ENCODE results near the gene CUTA. TPM values are rescaled to one million over a fixed set of nuclear protein-coding genes. Genes with fewer than 3 reads are reported as not detected.
"Not testable (repeated sequence)": the region's sequence is repeated elsewhere in the genome, so short reads cannot be mapped to it uniquely, and the experiment has no call there.

CUTA gene
- total RNA-seq, 4 donors from 2014 or later: 109 to 136 (median 123) TPM

DNA sequence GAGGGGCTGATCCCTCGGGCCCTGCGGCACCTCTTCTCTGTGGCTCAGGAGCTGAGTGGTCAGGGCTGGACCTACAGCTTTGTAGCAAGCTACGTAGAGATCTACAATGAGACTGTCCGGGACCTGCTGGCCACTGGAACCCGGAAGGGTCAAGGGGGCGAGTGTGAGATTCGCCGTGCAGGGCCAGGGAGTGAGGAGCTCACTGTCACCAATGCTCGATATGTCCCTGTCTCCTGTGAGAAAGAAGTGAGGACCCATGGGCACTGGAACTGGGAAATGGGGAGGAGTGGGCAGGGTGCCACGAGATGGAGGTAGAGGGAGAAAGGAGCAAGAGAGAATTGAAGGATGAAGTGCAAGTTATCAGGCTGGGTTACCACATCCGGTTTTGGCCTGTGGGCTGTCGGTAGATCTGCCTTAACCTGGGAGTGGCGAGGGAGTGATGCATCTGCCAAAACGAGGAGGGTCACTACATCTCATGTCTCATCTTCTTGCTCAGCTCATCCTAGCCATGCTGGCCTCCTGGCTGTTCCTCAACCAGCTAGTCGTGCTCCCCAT lies 12.4 kb downstream of the CUTA start:
- intact Hi-C loops (cut with DNase I): no loop called here
- TF ChIP-seq, protein P1, sequence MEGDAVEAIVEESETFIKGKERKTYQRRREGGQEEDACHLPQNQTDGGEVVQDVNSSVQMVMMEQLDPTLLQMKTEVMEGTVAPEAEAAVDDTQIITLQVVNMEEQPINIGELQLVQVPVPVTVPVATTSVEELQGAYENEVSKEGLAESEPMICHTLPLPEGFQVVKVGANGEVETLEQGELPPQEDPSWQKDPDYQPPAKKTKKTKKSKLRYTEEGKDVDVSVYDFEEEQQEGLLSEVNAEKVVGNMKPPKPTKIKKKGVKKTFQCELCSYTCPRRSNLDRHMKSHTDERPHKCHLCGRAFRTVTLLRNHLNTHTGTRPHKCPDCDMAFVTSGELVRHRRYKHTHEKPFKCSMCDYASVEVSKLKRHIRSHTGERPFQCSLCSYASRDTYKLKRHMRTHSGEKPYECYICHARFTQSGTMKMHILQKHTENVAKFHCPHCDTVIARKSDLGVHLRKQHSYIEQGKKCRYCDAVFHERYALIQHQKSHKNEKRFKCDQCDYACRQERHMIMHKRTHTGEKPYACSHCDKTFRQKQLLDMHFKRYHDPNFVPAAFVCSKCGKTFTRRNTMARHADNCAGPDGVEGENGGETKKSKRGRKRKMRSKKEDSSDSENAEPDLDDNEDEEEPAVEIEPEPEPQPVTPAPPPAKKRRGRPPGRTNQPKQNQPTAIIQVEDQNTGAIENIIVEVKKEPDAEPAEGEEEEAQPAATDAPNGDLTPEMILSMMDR (IDR thresholded peaks at IDR 0.05): no peak
- TF ChIP-seq POLR2A (IDR thresholded peaks at IDR 0.05; ENCODE audit: low read depth) (no peak), POLR2AphosphoS5 (IDR thresholded peaks at IDR 0.05) (no peak), EP300 (IDR thresholded peaks at IDR 0.05) (no peak)
- Histone ChIP-seq H3K9me3 (no peaks in the 10 kb centered on the region), H3K27me3 (no peaks in the 10 kb centered on the region), H3K4me1 (peaks cover 0 to 9% (median 8%) of the 10 kb centered on the region in 4 donors), H3K4me3 (no peak overlapping the region), H3K27ac (replicated peaks in 1 of 4) (no peak overlapping the region), H3K36me3 (no peaks in the 10 kb centered on the region)
- DNase-seq (ENCODE audit: extremely low spot score): no peak
- WGBS: 92% methylated on average over 13 of the region's 15 CpGs

DNA sequence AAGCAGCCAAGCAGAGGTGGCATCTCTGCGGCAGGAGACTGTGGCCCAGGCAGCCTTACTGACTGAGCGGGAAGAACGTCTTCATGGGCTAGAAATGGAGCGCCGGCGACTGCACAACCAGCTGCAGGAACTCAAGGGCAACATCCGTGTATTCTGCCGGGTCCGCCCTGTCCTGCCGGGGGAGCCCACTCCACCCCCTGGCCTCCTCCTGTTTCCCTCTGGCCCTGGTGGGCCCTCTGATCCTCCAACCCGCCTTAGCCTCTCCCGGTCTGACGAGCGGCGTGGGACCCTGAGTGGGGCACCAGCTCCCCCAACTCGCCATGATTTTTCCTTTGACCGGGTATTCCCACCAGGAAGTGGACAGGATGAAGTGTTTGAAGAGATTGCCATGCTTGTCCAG lies 13.0 kb downstream of the CUTA start:
- intact Hi-C loops (cut with DNase I): no loop called here
- WGBS: 100% methylated on average over 2 of the region's 17 CpGs
- peaks cover 0 to 7% (median 6%) of the 10 kb centered on the region in 4 donors for H3K4me1 ChIP-seq
- H3K27me3 ChIP-seq: no peaks in the 10 kb centered on the region
- no peak overlapping the region for H3K4me3 ChIP-seq
- DNase-seq (ENCODE audit: extremely low spot score): no peak
- H3K27ac ChIP-seq (replicated peaks in 1 of 4): no peak overlapping the region
- no peaks in the 10 kb centered on the region for H3K9me3 ChIP-seq
- no peaks in the 10 kb centered on the region for H3K36me3 ChIP-seq
- TF ChIP-seq POLR2A (IDR thresholded peaks at IDR 0.05; ENCODE audit: low read depth) (no peak), EP300 (IDR thresholded peaks at IDR 0.05) (no peak), POLR2AphosphoS5 (IDR thresholded peaks at IDR 0.05) (no peak)
- TF ChIP-seq, protein P1 (IDR thresholded peaks at IDR 0.05): no peak

DNA sequence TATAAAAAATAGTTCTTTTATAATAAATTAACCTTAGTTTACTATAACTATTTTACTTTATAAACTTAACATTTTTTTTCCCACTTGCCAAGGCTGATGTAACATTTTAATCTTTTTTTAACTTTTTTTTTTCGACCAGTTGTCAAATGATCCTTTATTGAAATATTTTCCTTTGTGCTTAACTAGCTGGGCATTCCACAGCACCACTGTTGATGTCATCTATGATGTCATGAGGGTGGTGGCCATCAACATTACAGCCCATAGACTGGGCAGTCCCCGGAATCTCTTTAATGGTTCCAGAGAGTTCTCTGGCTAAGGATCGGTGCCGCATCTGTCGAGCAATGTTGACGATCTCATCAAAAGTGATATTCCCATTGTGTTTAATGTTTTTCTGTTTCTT lies 18.0 kb downstream of the CUTA start:
- not testable (repeated sequence) for H3K4me1 ChIP-seq; H3K9me3 ChIP-seq; H3K27ac ChIP-seq (replicated peaks in 1 of 4); DNase-seq (ENCODE audit: extremely low spot score); H3K36me3 ChIP-seq; H3K27me3 ChIP-seq; H3K4me3 ChIP-seq
- intact Hi-C loops (cut with DNase I): loop anchor here (10.0 kb wide), 2 partner anchors 55 to 175 kb away; partner anchors contain the start of gene ZBTB9
- 98% methylated on average over 6 of the region's 6 CpGs for WGBS

DNA sequence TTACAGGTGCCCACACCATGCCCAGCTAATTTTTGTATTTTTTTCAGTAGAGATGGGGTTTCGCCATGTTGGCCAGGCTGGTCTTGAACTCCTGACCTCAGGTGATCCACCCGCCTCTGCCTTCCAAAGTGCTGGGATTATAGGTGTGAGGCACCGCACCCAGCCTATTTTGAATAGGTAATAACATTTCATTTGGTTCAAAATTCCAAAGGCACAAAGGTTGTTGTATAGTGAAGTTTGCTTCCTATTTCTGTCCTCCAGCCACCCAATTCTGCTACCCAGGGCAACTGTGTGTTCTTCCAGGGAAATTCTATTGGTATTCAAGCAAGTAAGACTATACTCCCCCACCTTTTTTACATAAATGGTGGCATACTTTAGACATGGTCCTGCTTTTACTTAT lies 19.3 kb downstream of the CUTA start:
- WGBS: 93% methylated on average over 3 of the region's 3 CpGs
- intact Hi-C loops (cut with DNase I): loop anchor here (10.0 kb wide), 2 partner anchors 56 to 176 kb away; partner anchors contain the start of gene ZBTB9
- DNase-seq (ENCODE audit: extremely low spot score); H3K4me3 ChIP-seq; H3K4me1 ChIP-seq; H3K27me3 ChIP-seq; H3K9me3 ChIP-seq; H3K27ac ChIP-seq (replicated peaks in 1 of 4); H3K36me3 ChIP-seq: not testable (repeated sequence)

DNA sequence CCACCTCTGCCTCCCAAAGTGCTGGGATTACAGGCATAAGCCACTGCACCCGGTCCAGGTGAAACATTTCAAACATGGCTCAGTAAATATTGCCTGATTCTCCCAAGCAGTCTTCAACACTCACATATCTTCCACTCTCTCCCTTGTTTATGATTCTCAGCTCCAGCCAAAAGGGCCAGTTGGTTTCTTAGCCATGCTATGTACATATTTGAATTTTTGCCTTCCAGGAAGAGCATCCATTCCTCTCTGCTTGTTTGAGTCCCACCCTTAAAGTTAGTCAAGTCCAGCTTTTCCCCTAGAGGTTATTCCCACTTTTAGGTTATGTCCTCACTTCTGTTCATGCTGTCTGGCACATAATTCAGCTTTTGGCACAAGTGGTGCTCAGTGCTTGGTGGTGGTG lies 20.4 kb downstream of the CUTA start:
- DNase-seq (ENCODE audit: extremely low spot score): no peak
- TF ChIP-seq POLR2A (IDR thresholded peaks at IDR 0.05; ENCODE audit: low read depth): no peak
- TF ChIP-seq EP300 (IDR thresholded peaks at IDR 0.05): no peak
- TF ChIP-seq POLR2AphosphoS5 (IDR thresholded peaks at IDR 0.05): no peak
- TF ChIP-seq, protein P1 (IDR thresholded peaks at IDR 0.05): no peak
- H3K4me1 ChIP-seq: no peaks in the 10 kb centered on the region
- intact Hi-C loops (cut with DNase I): loop anchor here (10.0 kb wide), 2 partner anchors 57 to 177 kb away; partner anchors contain the start of gene ZBTB9
- H3K27ac ChIP-seq (replicated peaks in 1 of 4): no peak overlapping the region
- H3K9me3 ChIP-seq: no peaks in the 10 kb centered on the region
- no peaks in the 10 kb centered on the region for H3K27me3 ChIP-seq
- no peaks in the 10 kb centered on the region for H3K36me3 ChIP-seq
- 65% methylated on average over 1 of the region's 1 CpG for WGBS
- no peak overlapping the region for H3K4me3 ChIP-seq

DNA sequence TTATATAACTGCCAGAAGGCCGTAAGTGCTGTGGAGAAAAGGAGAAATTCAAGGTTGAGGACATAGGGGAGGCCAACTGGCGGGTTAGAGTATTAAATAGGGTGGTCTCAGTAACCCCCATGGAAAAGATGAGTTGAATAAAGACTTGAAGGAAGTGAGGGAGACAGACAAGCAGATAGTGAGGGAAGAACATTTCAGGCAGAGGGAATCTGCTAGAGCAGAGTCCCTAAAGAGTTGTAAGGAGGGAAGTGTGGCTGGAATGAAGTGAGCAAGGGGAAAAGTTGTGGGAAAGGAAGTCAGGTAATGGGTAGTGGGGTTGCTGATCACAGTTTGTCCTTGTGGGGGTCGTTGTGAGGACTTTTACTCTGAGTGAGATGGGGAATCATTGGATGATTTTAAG lies 24.9 kb downstream of the CUTA start:
- no peaks in the 10 kb centered on the region for H3K9me3 ChIP-seq
- no peaks in the 10 kb centered on the region for H3K36me3 ChIP-seq
- TF ChIP-seq POLR2AphosphoS5 (IDR thresholded peaks at IDR 0.05) (no peak), EP300 (IDR thresholded peaks at IDR 0.05) (no peak), POLR2A (IDR thresholded peaks at IDR 0.05; ENCODE audit: low read depth) (no peak)
- TF ChIP-seq, protein P1 (IDR thresholded peaks at IDR 0.05): no peak
- no peaks in the 10 kb centered on the region for H3K27me3 ChIP-seq
- H3K4me1 ChIP-seq: peaks cover 8 to 15% (median 14%) of the 10 kb centered on the region in 4 donors
- no peak overlapping the region for H3K27ac ChIP-seq (replicated peaks in 1 of 4)
- intact Hi-C loops (cut with DNase I): loop anchor here (5.0 to 10.0 kb wide), 3 partner anchors 34 to 182 kb away; partner anchors contain the start of gene ZBTB9
- no peak for DNase-seq (ENCODE audit: extremely low spot score)
- no peak overlapping the region for H3K4me3 ChIP-seq
- 57% methylated on average over 3 of the region's 3 CpGs for WGBS

Measured in esophagus muscularis mucosa (tissue), 4 donors.